Left lung (tissue), 10 donors: ENCODE results near the gene PDGFRB. TPM values are rescaled to one million over a fixed set of nuclear protein-coding genes. Genes with fewer than 3 reads are reported as not detected.

Experiments used
- ATAC-seq: fragments of 200-7000 bp; cut with Tn5 transposase; one replicate; pipeline ENCODE4 v1.9.1; 2020; ENCODE audit warnings: moderate library complexity
- DNase-seq, 4 donors: peaks; one replicate each; pipeline ENCODE4 v3.0.0-alpha.2; 2013 to 2020
- H3K27ac ChIP-seq, 2 donors: fragments of 200-600 bp; sonication (generic) in 1 of 2; one replicate each; pipeline versions ENCODE4 v1.5.0 to v1.8.0; 2020 to 2021
- H3K27me3 ChIP-seq, 2 donors: fragments of 200-600 bp; sonication (generic) in 1 of 2; one replicate each; pipeline versions ENCODE4 v1.5.0 to v1.8.0; 2020 to 2021
- H3K36me3 ChIP-seq, 2 donors: fragments of 200-600 bp; sonication (generic) in 1 of 2; one replicate each; pipeline versions ENCODE4 v1.5.0 to v1.8.0; 2020 to 2021
- H3K4me1 ChIP-seq, 2 donors: fragments of 200-600 bp; one replicate each; pipeline ENCODE4 v1.8.0; 2021
- H3K4me3 ChIP-seq, 2 donors: fragments of 200-600 bp; sonication (generic) in 1 of 2; one replicate each; pipeline versions ENCODE4 v1.5.0 to v1.8.0; 2020 to 2021; ENCODE audit warnings: mild to moderate bottlenecking in 1 of 2
- H3K9me3 ChIP-seq, 2 donors: fragments of 200-600 bp; sonication (generic) in 1 of 2; one replicate each; pipeline versions ENCODE4 v1.5.0 to v1.8.0; 2020 to 2021
- CTCF ChIP-seq, 2 donors: fragments of 200-600 bp; sonication (generic) in 1 of 2; IDR thresholded peaks; one replicate each; pipeline versions ENCODE4 v1.5.0 to v1.8.0; 2021; ENCODE audit warnings: antibody characterized with exemption in 2 of 2
- intact Hi-C, 2 donors: fragments of 100-400 bp; cut with DNase I; formaldehyde crosslinking; loops; one replicate each; pipeline versions ENCODE4 v1.11.2 to v1.14.2; 2022
- polyA plus RNA-seq, 6 donors: library from polyadenylated mRNA; unstranded; fragments of 120-200 nt; gene quantifications; one replicate each; pipeline ENCODE4 v1.2.1, GENCODE V29; 2013; ENCODE audit not compliant: insufficient read length in 6 of 6
- total RNA-seq, 2 donors: library from RNA; stranded (reverse); fragmentation: NEBNext Ultra II Directional; extraction: Animal tissue kit (Norgen Biotek cat#: 25700); gene quantifications; one replicate each; pipeline ENCODE4 v1.2.1, GENCODE V29; 2021
- donor health status: DM: no; HTN: yes; CAD: no.
- donor health status: DM: no; HTN: no; CAD: no.

Gene PDGFRB
- total and polyA plus RNA-seq, 8 donors: 129 to 227 (median 214) TPM

- H3K4me3 ChIP-seq: no peak overlapping the region
- H3K4me1 ChIP-seq: peaks cover 2 to 10% of the 10 kb centered on the region in 2 donors
- H3K36me3 ChIP-seq: no peaks in the 10 kb centered on the region
- peak overlapping the region; percentile 25 to 73 for H3K27ac ChIP-seq
- intact Hi-C loops: no loop called here
- H3K27me3 ChIP-seq: peaks cover 0 to 30% of the 10 kb centered on the region in 2 donors
- no peak for ATAC-seq
- DNase-seq: peak in 1 of 4 donors; percentile 63
- no peak for TF ChIP-seq CTCF (IDR thresholded peaks at IDR 0.05)
- H3K9me3 ChIP-seq: no peaks in the 10 kb centered on the region
These were observed 2.7 kb upstream of the PDGFRB start for GRCh38 chr5:150158170-150158949.

DNA sequence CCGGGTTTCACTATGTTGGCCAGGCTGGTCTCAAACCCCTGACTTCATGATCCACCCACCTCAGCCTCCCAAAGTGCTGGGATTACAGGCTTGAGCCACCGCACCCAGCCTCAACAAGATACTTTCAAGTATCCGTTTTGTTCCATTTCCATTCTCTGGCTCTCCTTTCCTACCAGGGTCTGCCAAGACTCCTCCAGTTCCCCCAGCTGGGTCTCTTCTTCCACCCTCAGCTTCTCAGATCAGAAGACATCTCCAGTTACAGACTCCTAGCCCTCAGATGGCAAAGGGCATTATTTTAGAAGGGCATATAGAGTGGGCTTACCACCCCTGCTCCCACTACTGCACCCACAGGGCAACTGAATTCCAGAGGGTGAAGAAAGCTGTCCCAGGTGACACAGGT lies 1.5 kb upstream of the PDGFRB start:
- H3K27ac ChIP-seq: peak overlapping the region in 1 of 2 donors; percentile 18

GRCh38 chr5:150156540-150156939 lies 895 bp upstream of the PDGFRB start:
- peaks cover 2 to 10% of the 10 kb centered on the region in 2 donors for H3K4me1 ChIP-seq
- ATAC-seq (no peak), DNase-seq (no peak)
- no peaks in the 10 kb centered on the region for H3K36me3 ChIP-seq
- no peak overlapping the region for H3K4me3 ChIP-seq
- intact Hi-C loops: no loop called here
- TF ChIP-seq CTCF (IDR thresholded peaks at IDR 0.05): no peak
- peaks cover 0 to 30% of the 10 kb centered on the region in 2 donors for H3K27me3 ChIP-seq
- no peaks in the 10 kb centered on the region for H3K9me3 ChIP-seq
- peak overlapping the region; percentile 26 to 91 for H3K27ac ChIP-seq

More for the DNA sequence above, 1.5 kb upstream of the PDGFRB start:
- ATAC-seq: no peak
- intact Hi-C loops: no loop called here
- Histone ChIP-seq H3K27me3 (peaks cover 0 to 30% of the 10 kb centered on the region in 2 donors), H3K9me3 (no peaks in the 10 kb centered on the region), H3K4me3 (no peak overlapping the region), H3K36me3 (no peaks in the 10 kb centered on the region), H3K4me1 (peaks cover 2 to 10% of the 10 kb centered on the region in 2 donors)
- TF ChIP-seq CTCF (IDR thresholded peaks at IDR 0.05): no peak
- no peak for DNase-seq

DNA sequence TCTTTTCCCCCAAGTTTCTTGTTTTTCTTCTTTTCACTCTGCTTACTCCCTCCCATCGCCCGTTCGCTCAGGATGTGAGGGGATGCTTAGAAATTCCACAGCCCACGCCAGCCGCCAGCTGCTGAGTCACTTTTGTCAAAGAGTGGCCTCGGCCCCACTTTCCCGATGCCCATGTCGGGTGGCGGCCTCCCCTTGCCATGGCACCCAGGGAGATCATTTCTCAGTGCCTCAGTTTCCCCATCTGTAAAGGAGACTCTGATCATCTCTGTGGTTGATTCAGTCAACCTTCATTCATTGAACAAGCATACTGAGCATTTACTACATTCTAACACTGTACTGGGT lies 353 bp upstream of the PDGFRB start:
- intact Hi-C loops: no loop called here
- H3K4me1 ChIP-seq: peaks cover 2 to 10% of the 10 kb centered on the region in 2 donors
- no peak for TF ChIP-seq CTCF (IDR thresholded peaks at IDR 0.05)

GRCh38 chr5:150154618-150155128 lies 972 bp downstream of the PDGFRB start:
- Histone ChIP-seq H3K36me3 (no peaks in the 10 kb centered on the region), H3K4me1 (peaks cover 2 to 10% of the 10 kb centered on the region in 2 donors), H3K27me3 (peaks cover 0 to 30% of the 10 kb centered on the region in 2 donors), H3K27ac (peak overlapping the region; percentile 26 to 91), H3K4me3 (peak overlapping the region; percentile 30 to 31), H3K9me3 (no peaks in the 10 kb centered on the region)
- no peak for TF ChIP-seq CTCF (IDR thresholded peaks at IDR 0.05)
- no peak for DNase-seq
- intact Hi-C loops: no loop called here
- ATAC-seq: no peak

More for the DNA sequence above, 353 bp upstream of the PDGFRB start:
- DNase-seq (no peak), ATAC-seq (no peak)
- Histone ChIP-seq H3K36me3 (no peaks in the 10 kb centered on the region), H3K4me3 (peak overlapping the region; percentile 30 to 31), H3K27me3 (peaks cover 0 to 30% of the 10 kb centered on the region in 2 donors), H3K9me3 (no peaks in the 10 kb centered on the region), H3K27ac (peak overlapping the region; percentile 26 to 91)
